Measurements from ENCODE around the gene NHEJ1. TPM values are rescaled to one million over a fixed set of nuclear protein-coding genes. Genes with fewer than 3 reads are reported as not detected.

NHEJ1 gene
- polyA plus RNA-seq, 3 donors = 12.6 to 20.9 (median 20.3) TPM

- no peak for TF ChIP-seq CTCF (IDR thresholded peaks at IDR 0.05)
- Histone ChIP-seq H3K36me3 (replicated peaks in 1 of 2; ENCODE audit: control insufficient read depth in 1 of 2, insufficient read depth in 2 of 2, low read length in 2 of 2) (peaks cover 16 to 31% of the 10 kb centered on the region in 2 donors), H3K79me2 (ENCODE audit: insufficient read depth, low read length) (no peaks in the 10 kb centered on the region), H4K20me1 (ENCODE audit: insufficient read depth, low read length) (peaks cover 10% of the 10 kb centered on the region), H3K4me2 (replicated peaks; ENCODE audit: extremely low read depth, low read length, poor library complexity, severe bottlenecking) (peak overlapping the region; percentile 91), H2AFZ (ENCODE audit: insufficient read depth, low read depth, low read length, poor library complexity, severe bottlenecking) (peak overlapping the region; percentile 93), H3K27ac (ENCODE audit: low read depth in 1 of 2, low read length in 2 of 2) (peak overlapping the region; percentile 72 to 91), H3K9ac (ENCODE audit: insufficient read depth, low read length, poor library complexity, severe bottlenecking) (peak overlapping the region; percentile 78), H3K4me1 (ENCODE audit: control insufficient read depth in 1 of 2, insufficient read depth in 2 of 2, low read length in 2 of 2) (peaks cover 19 to 21% of the 10 kb centered on the region in 2 donors), H3K27me3 (ENCODE audit: control insufficient read depth in 2 of 2, insufficient read depth in 2 of 2, low read length in 2 of 2) (no peaks in the 10 kb centered on the region), H3K9me3 (replicated peaks in 1 of 2; ENCODE audit: control insufficient read depth in 1 of 2, insufficient read depth in 1 of 2, low read length in 2 of 2) (peaks cover 0 to 4% of the 10 kb centered on the region in 2 donors), H3K4me3 (replicated peaks in 1 of 3; ENCODE audit: low read depth in 2 of 3, low read length in 3 of 3) (peak overlapping the region; percentile 78 to 85 (median 83))
- H3K4me3 Mint-ChIP-seq = peak overlapping the region; percentile 79 to 86
- no peak for DNase-seq
- 26% methylated on average over 22 of the region's 22 CpGs for WGBS (ENCODE audit: insufficient coverage)
- peak overlapping the region in 6 of 7 donors; percentile 81 to 89 (median 86) for H3K27ac Mint-ChIP-seq
- peaks cover under 1 to 2% (median 2%) of the 10 kb centered on the region in 3 donors for H3K27me3 Mint-ChIP-seq (ENCODE audit: low read depth in 3 of 3)
- peaks cover 2 to 8% (median 4%) of the 10 kb centered on the region in 7 donors for H3K9me3 Mint-ChIP-seq
- H3K4me1 Mint-ChIP-seq = peaks cover 39% of the 10 kb centered on the region
- peaks cover 26 to 35% of the 10 kb centered on the region in 2 donors for H3K36me3 Mint-ChIP-seq
- intact Hi-C loops (cut with micrococcal nuclease) = loop anchor here in 1 of 2 donors (2.0 kb wide), 1 partner anchor 29 kb away; the partner anchor contains the start of gene RETREG2
Observed at GRCh38 chr2:219207134-219207883, 46.7 kb upstream of the NHEJ1 start.

GRCh38 chr2:219206328-219207133, 45.9 kb upstream of the NHEJ1 start, which contains the start of gene ZFAND2B:
TSS of gene ZFAND2B (plus strand) at chr2:219206782. CDS start at chr2:219206988, 206 bp downstream.
- peak; percentile 87 to 91 (median 88) for DNase-seq
- Mint-ChIP-seq H3K27me3 (ENCODE audit: low read depth in 3 of 3) (peaks cover 2 to 3% (median 2%) of the 10 kb centered on the region in 3 donors), H3K9me3 (peaks cover 2 to 8% (median 4%) of the 10 kb centered on the region in 7 donors)

More at GRCh38 chr2:219206328-219207133, 45.9 kb upstream of the NHEJ1 start, which contains the start of gene ZFAND2B:
- Histone ChIP-seq H2AFZ (ENCODE audit: insufficient read depth, low read depth, low read length, poor library complexity, severe bottlenecking) (peak within 1 kb of the TSS; percentile 93), H3K36me3 (replicated peaks in 1 of 2; ENCODE audit: control insufficient read depth in 1 of 2, insufficient read depth in 2 of 2, low read length in 2 of 2) (peaks cover 16 to 31% of the 10 kb centered on the region in 2 donors), H3K79me2 (ENCODE audit: insufficient read depth, low read length) (no peaks in the 10 kb centered on the region), H3K4me2 (replicated peaks; ENCODE audit: extremely low read depth, low read length, poor library complexity, severe bottlenecking) (peak within 1 kb of the TSS; percentile 91), H4K20me1 (ENCODE audit: insufficient read depth, low read length) (peaks cover 10% of the 10 kb centered on the region), H3K4me3 (replicated peaks in 1 of 3; ENCODE audit: low read depth in 2 of 3, low read length in 3 of 3) (peak within 1 kb of the TSS; percentile 78 to 85 (median 83)), H3K4me1 (ENCODE audit: control insufficient read depth in 1 of 2, insufficient read depth in 2 of 2, low read length in 2 of 2) (peaks cover 19 to 21% of the 10 kb centered on the region in 2 donors), H3K27ac (ENCODE audit: low read depth in 1 of 2, low read length in 2 of 2) (peak within 1 kb of the TSS; percentile 79 to 91), H3K27me3 (ENCODE audit: control insufficient read depth in 2 of 2, insufficient read depth in 2 of 2, low read length in 2 of 2) (no peaks in the 10 kb centered on the region), H3K9ac (ENCODE audit: insufficient read depth, low read length, poor library complexity, severe bottlenecking) (peak within 1 kb of the TSS; percentile 78), H3K9me3 (replicated peaks in 1 of 2; ENCODE audit: control insufficient read depth in 1 of 2, insufficient read depth in 1 of 2, low read length in 2 of 2) (peaks cover 0 to 4% of the 10 kb centered on the region in 2 donors)
- H3K36me3 Mint-ChIP-seq = peaks cover 26 to 33% of the 10 kb centered on the region in 2 donors
- peak within 1 kb of the TSS; percentile 87 to 96 (median 92) for H3K27ac Mint-ChIP-seq
- peaks cover 39% of the 10 kb centered on the region for H3K4me1 Mint-ChIP-seq
- peak within 1 kb of the TSS; percentile 86 to 98 for H3K4me3 Mint-ChIP-seq
- TF ChIP-seq CTCF (IDR thresholded peaks at IDR 0.05) = no peak
- WGBS (ENCODE audit: insufficient coverage) = under 1% methylated on average over 62 of the region's 76 CpGs
- intact Hi-C loops (cut with micrococcal nuclease) = loop anchor here in 1 of 2 donors (2.0 kb wide), 1 partner anchor 28 kb away; the partner anchor contains the start of gene RETREG2
